Lung (tissue), 12 donors: ENCODE data around the gene DNAJC10. TPM values are rescaled to one million over a fixed set of nuclear protein-coding genes. Genes with fewer than 3 reads are reported as not detected.
"Not testable (repeated sequence)": the region's sequence is repeated elsewhere in the genome, so short reads cannot be mapped to it uniquely, and the experiment has no call there.

Experiments
- ATAC-seq: fragments of 200-7000 bp; cut with Tn5 transposase; one replicate; pipeline ENCODE4 v1.9.1; 2020; ENCODE audit warnings: moderate number of reproducible peaks; ENCODE audit not compliant: insufficient read depth, low FRiP score
- DNase-seq, 3 donors: peaks; one replicate each; pipeline ENCODE4 v3.0.0-alpha.2; 2013 to 2017
- H3K27ac ChIP-seq, 2 donors: one replicate each; pipeline ENCODE4 v1.5.1; 2013; ENCODE audit warnings: mild to moderate bottlenecking in 2 of 2, moderate library complexity in 2 of 2, control low read depth in 1 of 2, inconsistent platforms in 1 of 2, low read depth in 1 of 2, low read length in 1 of 2
- H3K27me3 ChIP-seq, 3 donors: one replicate each; pipeline ENCODE4 v1.5.1; 2013; ENCODE audit warnings: low read length in 2 of 3; ENCODE audit not compliant: control insufficient read depth in 3 of 3, insufficient read depth in 3 of 3
- H3K36me3 ChIP-seq, 4 donors: one replicate each; pipeline ENCODE4 v1.5.1; 2013; ENCODE audit warnings: low read length in 4 of 4, mild to moderate bottlenecking in 1 of 4, moderate library complexity in 1 of 4; ENCODE audit not compliant: control insufficient read depth in 4 of 4, insufficient read depth in 4 of 4
- H3K4me1 ChIP-seq, 5 donors: one replicate each; pipeline ENCODE4 v1.5.1; 2013; ENCODE audit warnings: low read length in 5 of 5, mild to moderate bottlenecking in 2 of 5, moderate library complexity in 1 of 5; ENCODE audit not compliant: control insufficient read depth in 5 of 5, insufficient read depth in 5 of 5
- H3K4me3 ChIP-seq: one replicate; pipeline ENCODE4 v1.5.1; 2013; ENCODE audit warnings: mild to moderate bottlenecking, control low read depth, moderate library complexity
- H3K9ac ChIP-seq, 2 donors: one replicate each; pipeline ENCODE4 v1.5.1; 2013; ENCODE audit warnings: low read length in 2 of 2, control low read depth in 1 of 2; ENCODE audit not compliant: insufficient read depth in 1 of 2
- H3K9me3 ChIP-seq, 4 donors: one replicate each; pipeline ENCODE4 v1.5.1; 2013; ENCODE audit warnings: low read length in 3 of 4, mild to moderate bottlenecking in 1 of 4, moderate library complexity in 1 of 4; ENCODE audit not compliant: control insufficient read depth in 4 of 4, insufficient read depth in 3 of 4
- CTCF ChIP-seq: IDR thresholded peaks from 2 replicates; pipeline ENCODE4 v1.5.1; 2012; ENCODE audit warnings: mild to moderate bottlenecking; ENCODE audit errors: control extremely low read depth, extremely low read depth
- WGBS, 2 donors: extraction: QIAGEN DNeasy Blood & Tissue Kit; methylation state at CpG; one replicate each; pipeline ENCODE4 v1.1.7; 2013; 5-methylcytosine and 5-hydroxymethylcytosine counted together
- polyA plus RNA-seq, 2 donors: library from polyadenylated mRNA; stranded (reverse); fragments of 200-250 nt; gene quantifications; one replicate each; pipeline ENCODE4 v1.2.1, GENCODE V29; 2013
- total RNA-seq, 2 donors: library from RNA; depleted of rRNA in 1 of 2; stranded (reverse); fragments of >200 nt in 1 of 2; gene quantifications; one replicate each; pipeline ENCODE4 v1.2.1, GENCODE V29; 2014 to 2021
- donor health status: control.
- donor health status: control.
- donor health status: Bipolar disorder and iron deficiency.
- donor health status: healthy.
- donor health status: DM: yes; HTN: yes; CAD: no.

DNAJC10 gene
- total and polyA plus RNA-seq, 4 donors = 24.6 to 131 (median 58.8) TPM

- H3K27me3 ChIP-seq = no peaks in the 10 kb centered on the region
- no peak for ATAC-seq
- H3K4me1 ChIP-seq = peaks cover 0 to 20% (median 0%) of the 10 kb centered on the region in 5 donors
- H3K27ac ChIP-seq = no peak overlapping the region
- peaks cover 0 to 11% (median 0%) of the 10 kb centered on the region in 4 donors for H3K36me3 ChIP-seq
- H3K9me3 ChIP-seq = no peaks in the 10 kb centered on the region
- TF ChIP-seq CTCF = no peak
- no peak for DNase-seq
- no peak overlapping the region for H3K9ac ChIP-seq
- H3K4me3 ChIP-seq = no peak overlapping the region
These were observed 1.8 kb downstream of the DNAJC10 start for GRCh38 chr2:182717816-182718215.

- WGBS, 2 donors = 71 to 87% methylated on average over 4 of the region's 4 CpGs
These were observed 2.4 kb downstream of the DNAJC10 start for GRCh38 chr2:182718459-182718858.

GRCh38 chr2:182719116-182719515 is 3.1 kb downstream of the DNAJC10 start:
- H3K4me3 ChIP-seq = not testable (repeated sequence)

More at GRCh38 chr2:182718459-182718858, 2.4 kb downstream of the DNAJC10 start:
- Histone ChIP-seq H3K36me3 (peaks cover 0 to 15% (median 3%) of the 10 kb centered on the region in 4 donors), H3K9me3 (no peaks in the 10 kb centered on the region), H3K27ac (no peak overlapping the region), H3K4me1 (peaks cover 0 to 20% (median 0%) of the 10 kb centered on the region in 5 donors), H3K4me3 (no peak overlapping the region), H3K9ac (no peak overlapping the region), H3K27me3 (no peaks in the 10 kb centered on the region)
- TF ChIP-seq CTCF = no peak
- DNase-seq (no peak), ATAC-seq (no peak)

GRCh38 chr2:182724656-182725055 is 8.6 kb downstream of the DNAJC10 start:
- H3K9me3 ChIP-seq = no peaks in the 10 kb centered on the region
- H3K27ac ChIP-seq = no peak overlapping the region
- no peak overlapping the region for H3K9ac ChIP-seq
- no peaks in the 10 kb centered on the region for H3K4me1 ChIP-seq
- H3K27me3 ChIP-seq = no peaks in the 10 kb centered on the region
- H3K4me3 ChIP-seq = no peak overlapping the region
- DNase-seq (no peak), ATAC-seq (no peak)
- no peak for TF ChIP-seq CTCF
- 63 to 86% methylated on average over 3 of the region's 3 CpGs for WGBS, 2 donors
- peaks cover 3 to 20% (median 8%) of the 10 kb centered on the region in 4 donors for H3K36me3 ChIP-seq

More at GRCh38 chr2:182719116-182719515, 3.1 kb downstream of the DNAJC10 start:
- not testable (repeated sequence) for H3K9ac ChIP-seq, H3K27me3 ChIP-seq, H3K9me3 ChIP-seq, H3K27ac ChIP-seq, DNase-seq, ATAC-seq
- 88 to 92% methylated on average over 8 of the region's 8 CpGs for WGBS, 2 donors
- H3K4me1 ChIP-seq = peaks cover 0 to 20% (median 0%) of the 10 kb centered on the region in 5 donors
- H3K36me3 ChIP-seq = peaks cover 0 to 18% (median 4%) of the 10 kb centered on the region in 4 donors
